T-helper 1 cell treated with Interleukin-12 subunit alpha and Interleukin-12 subunit beta and Interleukin-4 antibody, amounts not matched to agents 30 ng/mL and 1 ng/mL, for 36 hours (primary cell): ENCODE results near the gene RGS12. TPM values are rescaled to one million over a fixed set of nuclear protein-coding genes. Genes with fewer than 3 reads are reported as not detected.

Experiments
- intact Hi-C: fragments of 100-400 bp; cut with micrococcal nuclease; formaldehyde crosslinking; loops from one replicate; pipeline ENCODE4 v1.15.1; 2024
- total RNA-seq: library from RNA; stranded (reverse); gene quantifications from 2 replicates; pipeline ENCODE4 v1.2.3, GENCODE V29; 2022

RGS12 gene
- total RNA-seq, 1 donor from 2014 or later = 4.1 TPM

DNA sequence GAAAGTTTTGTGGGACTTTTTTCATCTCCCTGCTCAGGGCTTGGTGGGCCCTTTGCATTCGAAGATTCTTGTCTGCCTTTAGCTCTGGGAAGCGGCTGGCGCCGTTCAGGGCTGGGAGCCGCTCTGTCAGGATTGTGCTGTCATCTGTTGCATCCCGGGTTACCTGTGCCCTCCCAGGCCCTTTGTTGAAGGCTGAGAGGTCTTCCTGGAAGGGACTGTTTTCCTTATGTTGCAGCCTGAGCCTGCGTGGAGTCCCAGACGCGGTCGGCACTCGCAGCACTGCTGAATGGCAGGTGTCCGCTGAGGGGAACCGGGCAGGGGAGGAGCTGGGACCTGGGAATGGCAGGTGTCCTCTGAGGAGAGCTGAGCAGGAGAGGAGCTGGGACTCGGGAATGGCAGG lies 15.9 kb downstream of the RGS12 start:
- intact Hi-C loops = no loop called here

DNA sequence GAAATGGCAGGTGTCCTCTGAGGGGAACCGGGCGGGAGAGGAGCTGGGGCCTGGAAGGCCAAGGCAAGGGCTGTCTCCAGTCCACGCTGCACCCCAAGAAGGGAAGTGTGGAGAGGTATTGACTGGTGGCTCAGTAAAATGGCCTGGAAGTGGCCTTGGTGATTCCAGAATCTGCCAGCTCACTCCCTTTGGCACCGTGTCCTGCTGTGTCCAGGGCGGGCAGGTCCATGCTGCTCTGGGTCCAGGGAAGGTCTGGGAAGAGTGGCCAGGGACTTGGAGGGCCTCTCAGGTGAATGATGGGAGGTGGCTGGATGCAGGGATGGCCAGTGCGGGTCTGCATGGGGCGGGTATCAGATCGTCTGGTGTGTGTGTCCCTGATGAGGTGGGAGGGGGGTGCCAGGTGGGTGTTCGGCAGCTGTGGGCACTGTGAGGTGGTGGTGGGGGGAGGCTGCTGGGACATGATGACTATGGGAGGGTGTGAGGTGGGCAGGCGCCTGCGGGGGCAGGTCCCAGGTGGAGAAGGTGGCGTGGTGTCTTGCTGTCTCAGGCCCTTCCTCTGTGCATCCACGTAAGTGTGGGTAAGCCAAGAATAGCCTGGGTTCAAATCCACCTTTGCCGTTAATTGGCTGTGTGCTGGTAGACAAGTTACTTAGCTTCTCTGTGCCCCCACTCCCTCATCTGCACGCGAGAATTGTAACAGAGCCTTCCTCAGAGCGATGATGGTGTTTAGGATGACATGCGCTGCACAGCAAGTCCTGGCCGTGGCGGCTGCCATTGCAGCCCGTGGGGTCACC lies 17.7 kb downstream of the RGS12 start:
- intact Hi-C loops = no loop called here

DNA sequence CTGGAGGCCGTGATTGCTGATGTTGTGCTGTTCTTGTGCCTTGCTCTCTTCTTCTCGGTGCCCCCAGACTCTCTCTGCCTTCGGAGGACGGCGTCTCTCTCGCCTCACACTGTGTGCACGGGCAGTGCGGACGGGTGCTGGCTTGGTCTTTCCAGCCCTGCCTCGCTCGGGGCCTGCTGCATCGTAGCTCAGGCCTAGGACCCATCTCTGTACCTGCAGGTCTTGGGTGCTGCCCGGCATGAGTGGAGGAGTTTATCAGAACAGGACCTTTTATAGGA lies 18.2 kb downstream of the RGS12 start:
- intact Hi-C loops = no loop called here

DNA sequence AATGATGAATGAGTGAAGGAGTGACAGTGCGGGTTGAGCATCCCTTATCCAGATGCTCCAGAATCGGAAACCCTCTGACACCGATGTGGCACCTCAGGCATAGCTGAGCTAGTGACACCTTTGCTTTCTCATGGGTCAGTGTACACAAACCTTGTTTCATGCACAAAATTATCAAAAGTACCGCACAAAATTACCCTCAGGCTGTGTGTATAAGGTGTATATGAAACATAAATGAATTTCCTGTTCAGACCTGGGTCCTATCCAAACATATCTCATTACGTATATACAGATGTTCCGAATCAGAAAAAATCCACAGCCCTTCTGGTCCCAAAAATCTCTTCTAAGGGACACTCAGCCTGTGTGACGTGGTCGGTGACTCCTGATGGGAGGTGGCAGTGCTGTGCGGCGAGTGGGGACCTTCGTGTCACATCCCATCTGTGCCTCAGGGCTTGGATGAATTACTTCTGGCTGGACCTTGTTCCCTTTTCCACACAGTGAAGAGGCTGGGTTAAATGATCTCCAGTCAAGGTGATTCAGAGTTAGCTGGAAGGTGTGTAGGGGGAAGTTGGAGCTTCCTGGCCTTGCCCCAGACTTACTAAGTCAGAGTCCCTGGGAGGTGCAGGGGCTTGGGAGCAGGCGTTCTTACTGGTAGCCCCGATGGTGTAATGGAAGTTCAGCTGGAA lies 18.8 kb downstream of the RGS12 start:
- intact Hi-C loops = no loop called here

DNA sequence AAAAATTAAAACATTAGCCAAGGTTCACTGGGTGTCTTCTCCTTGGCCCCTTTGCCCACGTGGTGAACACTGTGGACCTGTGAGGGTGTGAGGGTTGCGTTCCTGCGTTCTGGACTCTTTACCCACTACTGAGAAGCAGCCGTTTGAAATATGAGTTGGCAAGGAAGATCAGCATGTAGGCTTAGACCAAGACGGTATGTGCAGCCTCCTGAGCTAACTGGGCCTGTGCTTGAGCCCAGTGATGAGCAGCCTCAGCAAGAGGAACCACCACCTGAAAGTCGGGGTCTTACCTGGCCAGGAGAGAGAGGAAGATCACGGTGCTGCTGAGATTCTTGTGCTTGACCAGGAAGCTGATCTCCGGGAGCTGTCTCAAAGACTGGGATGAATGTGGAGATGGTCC lies 19.5 kb downstream of the RGS12 start:
- intact Hi-C loops = no loop called here

DNA sequence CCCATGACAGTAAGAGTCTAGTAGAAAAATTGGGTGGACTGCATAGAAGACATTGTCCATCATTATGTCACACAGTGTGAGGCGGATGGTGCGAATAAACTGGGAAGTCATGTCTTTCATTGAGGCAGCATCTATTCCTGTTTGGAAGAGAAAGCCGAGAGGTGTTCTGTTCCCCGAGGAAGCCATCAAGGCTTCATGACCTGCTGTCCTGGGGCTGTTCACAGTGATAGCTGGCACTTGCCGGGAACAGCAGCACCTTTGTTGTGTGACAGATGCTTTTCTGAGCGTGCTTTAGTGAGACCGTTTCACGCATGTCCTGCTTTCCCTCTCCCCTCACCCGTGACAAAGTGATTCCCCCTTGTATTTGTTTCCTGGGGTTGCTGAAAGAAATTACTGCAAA lies 20.3 kb downstream of the RGS12 start:
- intact Hi-C loops = no loop called here

DNA sequence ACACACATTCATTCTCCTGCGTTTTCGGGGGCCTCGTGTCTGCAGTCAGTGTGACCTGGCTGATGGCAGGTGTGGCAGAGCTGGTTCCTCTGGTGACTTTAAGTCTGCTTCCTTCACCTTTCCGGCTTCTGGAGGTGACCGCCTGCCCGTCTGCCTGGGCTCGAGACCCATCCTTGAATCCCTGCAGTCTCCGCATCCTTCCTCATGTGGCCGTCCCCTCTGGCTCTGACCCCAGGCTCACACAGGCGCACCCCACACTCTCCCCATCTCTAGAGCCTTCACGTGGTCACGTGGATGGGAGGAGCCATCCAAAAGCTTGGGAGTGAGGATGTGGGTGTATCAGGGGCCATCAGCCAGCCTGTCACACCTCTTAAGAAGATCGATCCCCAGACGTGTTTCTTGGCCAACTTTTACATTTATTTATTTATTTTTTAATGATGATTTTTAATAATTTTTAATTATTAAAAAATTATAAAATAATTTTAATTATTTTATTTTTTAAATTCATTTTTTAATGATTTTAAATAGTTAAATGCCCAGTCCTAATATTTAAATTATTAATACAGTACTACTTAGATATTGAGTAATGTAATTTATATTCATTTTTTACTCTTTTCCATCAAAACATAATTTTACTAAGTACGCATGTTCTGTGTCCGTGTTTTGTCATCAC lies 20.9 kb downstream of the RGS12 start:
- intact Hi-C loops = no loop called here

DNA sequence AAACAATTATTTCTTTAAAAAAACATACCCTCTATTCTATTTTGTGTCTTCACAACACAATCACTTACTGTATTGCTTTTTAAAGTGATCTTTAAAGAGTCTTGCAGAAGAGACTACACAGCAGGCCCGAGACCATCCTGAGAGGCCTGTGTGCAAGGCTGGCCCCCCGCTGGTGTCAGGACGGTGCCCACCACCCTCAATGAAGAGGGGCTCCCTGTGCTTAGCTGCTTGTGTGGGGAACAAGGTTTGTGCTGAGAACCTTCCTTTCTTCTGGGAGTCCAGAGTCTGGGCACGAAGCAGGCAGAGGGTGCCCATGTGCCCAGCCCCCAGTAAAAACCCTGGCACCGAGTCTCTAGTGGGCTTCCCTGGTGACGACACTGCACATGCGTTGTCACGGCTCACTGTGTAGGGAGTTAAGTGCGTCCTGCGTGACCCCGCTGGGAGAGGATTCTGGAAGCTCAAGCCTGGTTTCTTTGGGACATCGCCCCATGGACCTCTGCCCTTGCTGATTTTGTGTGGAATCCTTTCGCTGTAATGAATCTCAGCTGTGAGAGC lies 22.0 kb downstream of the RGS12 start:
- intact Hi-C loops = no loop called here

DNA sequence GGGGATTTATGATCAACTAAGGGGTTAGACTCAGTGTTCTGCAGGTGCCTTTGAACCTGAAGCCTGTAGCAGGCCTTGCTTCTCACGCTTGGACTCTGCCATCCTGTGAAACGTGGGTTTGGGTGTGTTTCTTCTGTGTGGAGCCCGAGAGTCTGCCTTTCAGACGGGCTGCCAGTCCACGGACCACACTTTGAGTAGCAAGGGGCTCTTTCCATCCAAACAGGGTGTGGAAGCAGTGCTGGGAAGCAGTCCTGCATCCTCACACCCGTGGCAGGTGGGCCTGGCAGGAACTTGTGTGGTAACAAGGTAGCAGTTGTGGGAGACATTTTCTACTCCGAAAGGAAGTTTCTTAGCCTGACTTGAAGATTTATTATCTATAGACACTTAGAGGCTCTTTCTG lies 22.7 kb downstream of the RGS12 start:
- intact Hi-C loops = no loop called here

DNA sequence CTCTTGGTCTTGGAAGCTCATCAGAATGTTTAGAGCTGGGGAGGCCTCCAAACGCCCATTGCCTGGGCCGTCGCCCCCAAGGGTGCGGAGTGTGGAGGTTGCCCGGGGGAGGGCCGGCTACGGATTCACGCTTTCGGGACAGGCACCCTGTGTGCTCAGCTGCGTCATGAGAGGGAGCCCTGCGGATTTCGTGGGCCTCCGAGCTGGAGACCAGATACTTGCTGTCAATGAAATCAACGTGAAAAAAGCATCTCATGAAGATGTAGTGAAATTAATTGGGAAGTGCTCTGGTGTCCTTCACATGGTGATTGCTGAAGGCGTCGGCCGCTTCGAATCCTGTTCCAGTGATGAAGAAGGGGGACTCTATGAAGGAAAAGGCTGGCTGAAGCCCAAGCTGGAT lies 23.3 kb downstream of the RGS12 start:
- intact Hi-C loops = no loop called here

DNA sequence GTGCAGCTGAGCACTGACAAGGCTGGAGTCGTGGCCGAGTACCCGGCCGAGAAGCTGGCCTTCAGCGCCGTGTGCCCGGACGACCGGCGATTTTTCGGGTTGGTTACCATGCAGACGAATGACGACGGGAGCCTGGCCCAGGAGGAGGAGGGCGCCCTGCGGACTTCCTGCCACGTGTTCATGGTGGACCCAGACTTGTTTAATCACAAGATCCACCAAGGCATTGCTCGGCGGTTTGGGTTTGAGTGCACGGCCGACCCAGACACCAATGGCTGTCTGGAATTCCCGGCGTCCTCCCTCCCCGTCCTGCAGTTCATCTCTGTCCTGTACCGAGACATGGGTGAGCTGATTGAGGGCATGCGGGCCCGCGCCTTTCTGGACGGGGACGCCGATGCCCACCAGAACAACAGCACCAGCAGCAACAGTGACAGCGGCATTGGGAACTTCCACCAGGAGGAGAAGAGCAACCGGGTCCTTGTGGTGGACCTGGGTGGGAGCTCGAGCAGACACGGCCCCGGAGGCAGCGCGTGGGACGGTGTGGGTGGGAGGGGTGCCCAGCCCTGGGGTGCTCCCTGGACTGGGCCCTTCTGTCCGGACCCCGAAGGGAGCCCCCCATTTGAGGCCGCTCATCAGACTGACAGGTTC lies 24.3 kb downstream of the RGS12 start:
- intact Hi-C loops = no loop called here

DNA sequence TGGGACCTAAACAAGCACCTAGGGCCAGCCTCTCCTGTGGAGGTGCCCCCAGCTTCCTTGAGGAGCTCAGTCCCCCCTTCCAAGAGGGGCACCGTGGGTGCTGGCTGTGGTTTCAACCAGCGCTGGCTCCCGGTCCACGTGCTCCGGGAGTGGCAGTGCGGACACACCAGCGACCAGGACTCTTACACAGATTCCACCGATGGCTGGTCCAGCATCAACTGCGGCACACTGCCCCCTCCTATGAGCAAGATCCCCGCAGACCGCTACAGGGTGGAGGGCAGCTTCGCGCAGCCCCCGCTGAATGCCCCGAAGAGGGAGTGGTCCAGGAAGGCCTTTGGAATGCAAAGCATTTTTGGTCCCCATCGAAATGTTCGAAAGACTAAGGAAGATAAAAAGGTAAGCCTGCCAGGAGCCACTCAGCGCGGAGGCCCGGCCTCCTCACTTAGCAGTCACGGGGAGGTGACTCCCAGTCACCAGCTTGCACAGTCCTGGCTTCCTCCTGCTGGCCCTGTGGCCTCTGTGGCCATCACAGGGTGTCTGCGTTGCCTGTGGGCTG lies 24.9 kb downstream of the RGS12 start:
- intact Hi-C loops = no loop called here

DNA sequence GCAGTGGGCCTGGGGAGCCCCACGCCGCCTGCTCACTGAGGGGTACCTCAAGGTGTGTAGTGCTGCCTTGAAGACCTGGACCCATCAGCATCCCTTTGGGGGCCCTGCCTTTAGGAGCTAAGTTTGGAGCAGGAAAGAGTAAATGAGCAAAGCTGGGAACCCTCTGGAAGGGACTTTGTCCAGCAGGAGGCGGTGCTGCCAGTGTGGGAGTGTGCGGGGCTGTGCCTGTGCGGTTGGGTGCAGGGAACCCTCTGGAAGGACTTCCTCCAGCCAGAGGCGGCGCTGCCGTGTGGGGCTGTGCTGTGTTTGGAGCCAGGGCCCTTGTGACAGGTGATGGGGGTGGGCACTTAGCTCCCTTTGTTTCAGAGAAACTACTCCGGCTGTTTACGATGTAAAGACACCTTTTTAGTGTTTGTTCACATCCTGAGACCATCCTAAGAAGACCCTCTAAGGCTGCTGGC lies 25.8 kb downstream of the RGS12 start:
- intact Hi-C loops = no loop called here

DNA sequence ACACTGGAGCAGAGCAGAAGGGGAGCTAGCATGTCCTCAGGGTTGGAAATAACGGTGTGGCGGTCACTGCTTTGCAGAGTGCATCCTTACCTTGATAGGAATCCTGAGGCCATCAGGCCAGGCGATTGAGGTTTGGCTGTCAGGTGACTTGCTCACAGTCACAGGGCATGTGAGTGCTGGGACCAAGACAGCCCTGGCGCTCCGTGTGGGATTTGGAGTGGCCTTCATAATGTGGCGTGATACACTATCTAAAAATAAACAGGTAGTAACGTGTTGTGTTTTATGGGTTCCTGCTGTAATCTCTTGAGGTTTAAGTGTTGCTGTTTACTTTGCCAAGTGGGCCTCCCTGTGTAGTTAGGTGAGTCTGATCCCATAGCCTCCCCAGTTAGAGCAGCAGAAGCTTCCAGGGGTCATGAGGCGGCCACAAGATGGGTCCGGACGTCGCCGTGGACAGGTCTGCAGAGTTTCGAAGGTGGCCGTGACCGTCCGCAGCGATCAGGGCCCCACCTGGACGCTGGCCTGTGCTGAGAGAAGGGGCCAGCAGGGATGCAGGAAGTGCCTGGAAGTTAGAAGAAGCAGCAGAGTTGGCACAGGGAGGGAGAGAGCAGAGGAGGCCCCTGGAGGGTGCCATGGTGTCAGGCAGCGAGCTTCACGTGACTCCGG lies 27.7 kb downstream of the RGS12 start:
- intact Hi-C loops = no loop called here

DNA sequence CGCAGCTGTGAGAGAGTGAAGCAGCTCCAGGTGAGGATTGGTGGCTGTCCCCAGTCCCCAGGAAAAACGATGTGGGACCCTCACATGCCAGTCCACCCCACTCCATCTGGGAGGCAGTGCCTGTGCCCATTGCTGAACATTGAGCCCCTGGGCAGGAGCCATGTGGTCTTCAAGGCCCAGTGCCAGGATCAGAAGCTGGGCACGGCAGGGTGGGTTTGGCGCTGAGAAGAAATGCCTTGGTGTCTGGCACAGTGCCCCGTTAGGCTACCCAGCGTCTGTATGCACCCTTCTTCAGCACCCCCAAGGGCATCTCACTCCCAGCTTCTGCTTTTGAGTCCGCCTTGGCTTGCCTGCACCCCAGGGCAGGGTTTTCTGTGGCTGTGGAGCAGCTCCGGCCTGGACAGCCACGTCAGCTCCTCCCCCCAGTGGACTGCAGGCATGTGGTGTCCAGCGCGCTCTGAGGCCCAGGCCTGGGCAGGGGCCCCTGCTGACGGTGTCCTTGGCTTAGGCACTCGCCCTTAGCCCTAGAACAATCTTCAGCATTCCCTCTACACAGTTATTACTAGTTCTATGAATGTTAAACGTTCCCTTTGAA lies 28.6 kb downstream of the RGS12 start:
- intact Hi-C loops = no loop called here

DNA sequence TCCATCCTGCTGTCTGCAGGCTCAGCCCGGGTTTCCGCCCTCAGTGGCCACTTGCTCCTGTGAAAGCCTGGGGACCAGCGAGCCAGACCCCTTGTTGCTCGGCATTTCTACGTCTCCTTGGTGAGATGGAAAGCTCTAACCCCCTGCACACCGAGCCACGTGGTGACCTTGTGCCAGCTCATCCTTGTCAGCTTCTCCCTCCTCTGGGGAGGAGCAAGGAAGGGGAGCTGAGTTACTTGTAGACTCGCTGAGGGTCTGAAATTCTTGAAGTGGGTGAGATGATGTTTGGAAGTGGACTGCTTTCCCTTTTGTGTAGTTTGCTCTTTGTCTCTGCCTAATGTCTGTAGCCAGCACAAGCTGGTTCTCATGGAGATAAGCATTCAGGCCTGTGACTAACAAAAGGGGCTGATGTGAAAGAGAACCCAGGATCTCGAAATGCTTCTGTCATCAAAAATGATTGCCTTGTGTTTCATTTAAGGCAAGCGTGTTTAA lies 29.3 kb downstream of the RGS12 start:
- intact Hi-C loops = no loop called here

DNA sequence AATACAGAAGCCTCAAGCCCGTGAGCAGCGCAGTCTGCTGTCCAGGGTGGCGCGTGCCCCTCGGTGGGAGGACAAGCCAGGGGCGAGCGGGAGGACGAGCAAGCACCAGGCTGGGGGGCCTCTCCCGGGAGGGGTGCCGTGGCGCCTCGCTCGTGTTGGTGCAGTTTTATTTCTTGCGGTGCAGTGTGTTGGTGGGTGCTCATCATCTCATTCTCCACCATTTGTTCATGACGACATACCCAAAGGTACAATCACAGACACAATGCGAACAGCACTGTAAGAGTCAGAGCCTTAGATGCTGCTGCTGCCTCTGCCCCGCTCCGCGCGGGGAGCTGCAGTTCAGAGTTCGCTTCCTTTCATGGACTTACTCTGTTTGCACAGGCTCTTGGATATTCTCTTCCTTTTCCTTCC lies 30.3 kb downstream of the RGS12 start:
- intact Hi-C loops = no loop called here

DNA sequence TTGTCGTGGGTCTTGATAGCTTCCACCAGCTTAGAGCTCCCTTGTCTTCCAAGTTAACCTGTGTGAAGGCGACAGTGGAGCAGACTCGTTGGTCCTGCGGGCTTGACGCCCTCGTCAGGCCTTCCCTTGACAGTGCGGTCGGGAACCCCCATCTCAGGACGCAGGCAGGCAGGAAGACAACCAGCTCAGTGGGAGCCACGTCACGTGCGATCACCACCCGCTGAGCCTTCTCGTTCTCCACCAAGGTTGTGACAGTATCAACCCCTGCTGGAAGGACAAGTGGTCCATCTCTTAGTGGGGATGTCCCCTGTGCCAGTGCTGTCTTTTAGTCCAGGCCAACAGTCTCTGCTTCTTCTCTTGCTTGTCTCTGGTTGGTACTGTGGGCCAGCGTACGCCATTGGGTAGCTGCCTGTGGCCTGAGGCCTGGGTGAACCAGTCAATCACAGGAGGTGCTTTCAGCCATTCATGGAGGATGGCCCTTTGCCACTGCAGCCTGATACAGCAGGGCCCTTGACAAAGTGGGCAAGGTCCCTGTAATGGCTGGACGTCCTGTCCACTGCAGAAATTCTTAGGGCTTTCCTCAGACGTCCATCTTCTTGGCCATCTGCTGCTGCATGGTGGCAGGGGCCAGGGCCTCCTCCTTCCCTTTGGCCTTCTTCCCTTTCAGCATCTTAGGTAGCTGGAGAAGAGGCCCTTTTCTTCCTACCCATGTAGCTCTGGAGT lies 31.4 kb downstream of the RGS12 start:
- intact Hi-C loops = no loop called here

DNA sequence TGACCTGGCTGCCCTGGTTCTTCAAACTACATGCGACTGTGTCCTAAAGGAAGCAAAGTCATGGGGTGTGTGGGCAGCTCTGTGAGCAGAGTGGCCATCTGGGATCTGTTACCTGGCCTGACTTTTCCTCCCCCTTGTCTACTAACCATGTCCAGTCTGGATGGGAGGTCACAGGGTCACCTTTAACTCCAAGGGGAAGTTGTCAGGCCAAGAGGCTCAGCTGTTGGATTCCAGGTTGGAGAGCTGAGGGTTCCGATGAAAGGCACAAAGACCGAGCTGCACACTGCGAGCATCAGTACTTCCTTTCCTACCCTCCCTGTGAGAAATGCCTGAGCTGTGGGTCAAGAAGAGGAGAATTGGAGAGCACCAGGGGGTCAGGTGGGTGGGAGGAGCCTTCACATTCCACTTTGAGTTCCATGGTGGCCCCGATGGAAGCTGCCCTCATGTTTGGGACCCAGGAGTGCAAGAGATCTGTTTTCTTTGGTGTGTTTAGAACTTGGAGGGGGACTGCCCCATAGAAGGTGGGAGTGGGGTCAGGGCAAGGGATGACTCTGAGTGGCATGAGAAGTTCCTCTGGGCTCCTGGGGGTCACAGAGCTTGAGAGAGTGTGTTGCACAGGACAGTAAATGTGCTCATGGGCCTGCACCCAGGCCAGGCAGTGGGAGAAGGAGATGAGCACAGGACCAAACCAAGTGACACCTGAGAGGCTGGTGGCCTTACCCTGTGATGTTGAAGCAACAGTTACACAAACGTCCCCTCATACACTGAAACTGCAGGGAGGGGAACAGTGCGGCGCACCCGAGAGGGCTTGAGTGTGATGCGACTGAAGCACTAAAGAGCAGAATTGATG lies 36.2 kb downstream of the RGS12 start:
- intact Hi-C loops = no loop called here
